Hippocampal formation (tissue), 2 donors: ENCODE data around the gene SEC11C.
"Not testable (repeated sequence)": the region's sequence is repeated elsewhere in the genome, so short reads cannot be mapped to it uniquely, and the experiment has no call there.

Experiments used
- DNase-seq, 2 donors: peaks; one replicate each; lab custom pipeline; 2025; lab: John Stamatoyannopoulos, UW

Gene SEC11C

DNA sequence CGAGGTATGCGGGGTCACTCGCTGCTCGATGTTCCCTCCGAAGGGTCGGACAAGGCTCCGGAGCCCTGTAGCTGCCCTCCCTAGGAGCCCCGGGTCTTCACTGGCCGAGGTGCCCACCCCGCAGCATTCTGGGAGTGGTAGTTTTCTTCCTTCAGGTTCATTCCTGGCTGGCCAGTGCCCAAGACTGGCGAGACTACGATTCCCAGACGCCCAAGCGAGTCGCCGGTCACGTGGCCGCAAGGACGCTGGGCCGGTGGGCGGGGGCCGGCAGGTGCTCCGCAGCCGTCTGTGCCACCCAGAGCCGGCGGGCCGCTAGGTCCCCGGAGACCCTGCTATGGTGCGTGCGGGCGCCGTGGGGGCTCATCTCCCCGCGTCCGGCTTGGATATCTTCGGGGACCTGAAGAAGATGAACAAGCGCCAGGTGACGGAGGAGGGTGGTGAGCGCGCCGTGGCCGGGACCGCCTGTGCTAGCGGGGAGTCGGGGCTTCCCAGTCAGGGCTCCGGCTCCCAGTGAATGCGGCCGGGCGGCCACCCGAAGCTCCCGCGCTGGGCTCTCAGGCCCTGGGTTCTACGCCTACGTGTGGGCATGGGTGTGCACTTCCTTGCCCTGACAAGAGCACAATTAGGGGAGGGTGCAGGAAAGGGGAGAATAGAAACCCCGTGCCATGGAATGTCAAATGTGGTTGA, at the start of gene SEC11C:
SEC11C (plus strand) TSS at position 270 of the 687 bp plus-strand sequence; CDS start at position 335, 65 bp downstream.
- peak; percentile 96 for DNase-seq

DNA sequence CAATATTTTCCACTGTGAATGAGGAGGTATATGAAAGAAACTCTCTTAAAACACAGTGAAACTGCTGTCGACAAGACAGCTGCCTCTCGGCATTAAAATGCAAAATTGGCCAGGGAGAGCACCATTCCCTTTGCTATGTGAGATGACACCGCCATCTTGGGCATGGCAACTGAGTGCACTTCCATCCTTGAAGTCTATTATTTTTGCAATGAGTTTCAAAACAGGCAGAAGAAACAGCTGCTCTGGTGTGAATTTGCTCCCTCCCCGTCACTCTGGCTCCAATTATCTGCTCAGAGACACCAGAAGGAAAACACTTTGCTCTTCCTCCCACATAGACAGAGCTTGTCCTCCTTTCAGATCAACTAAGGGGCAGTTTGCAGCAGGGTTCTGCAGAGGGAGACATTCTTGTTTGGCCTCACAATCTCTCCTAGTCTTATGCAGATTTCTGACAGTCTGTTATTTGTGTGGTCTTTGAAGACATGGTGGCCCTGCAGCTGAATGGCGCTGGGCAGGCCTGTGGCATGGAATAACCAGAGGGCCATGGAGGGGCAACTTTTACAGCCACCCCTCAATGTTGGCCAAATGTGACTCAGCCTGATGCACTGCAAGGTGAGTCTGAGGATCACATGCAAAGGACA, 48.6 kb upstream of the SEC11C start:
- DNase-seq = peak in 1 of 2 donors; percentile 7

DNA sequence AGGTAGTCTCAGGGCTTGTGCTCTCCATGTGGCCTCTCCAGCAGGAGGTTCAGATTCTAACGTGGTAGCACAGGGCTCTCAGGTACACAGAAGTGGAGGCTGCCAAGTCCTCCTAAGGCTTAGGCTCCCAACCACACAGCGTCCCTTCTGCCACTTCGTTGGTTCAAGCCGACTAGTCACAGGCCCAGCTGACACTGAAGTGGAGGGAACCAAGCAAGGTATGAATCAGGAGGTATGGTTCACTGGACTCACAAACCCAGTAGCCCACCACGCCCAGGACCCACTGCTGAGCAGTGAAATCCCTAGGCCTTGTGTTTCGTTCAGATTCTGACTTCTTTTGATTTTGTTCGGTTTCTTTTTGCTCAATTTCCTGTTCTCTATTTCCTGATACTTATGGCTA, 46.0 kb upstream of the SEC11C start:
- DNase-seq = no peak

DNA sequence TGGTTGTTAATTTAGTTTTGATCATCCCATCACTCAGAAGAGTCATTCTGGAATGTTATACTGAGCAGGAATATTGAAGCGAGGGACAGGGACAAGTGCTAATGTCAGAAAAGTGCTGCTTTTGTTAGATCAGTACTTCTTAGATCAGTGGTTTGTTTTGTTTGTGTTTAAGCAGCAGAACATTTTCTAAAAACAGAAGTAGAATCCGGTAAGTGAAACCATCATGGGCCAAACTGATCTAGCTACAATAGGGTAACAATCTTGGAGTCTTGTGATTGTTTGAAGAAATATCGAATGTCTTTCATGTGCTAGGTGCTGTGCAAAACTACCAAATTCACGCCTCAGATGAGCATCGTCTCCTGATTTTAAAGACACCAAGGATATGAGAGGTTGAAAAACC, 45.1 kb upstream of the SEC11C start:
- no peak for DNase-seq

DNA sequence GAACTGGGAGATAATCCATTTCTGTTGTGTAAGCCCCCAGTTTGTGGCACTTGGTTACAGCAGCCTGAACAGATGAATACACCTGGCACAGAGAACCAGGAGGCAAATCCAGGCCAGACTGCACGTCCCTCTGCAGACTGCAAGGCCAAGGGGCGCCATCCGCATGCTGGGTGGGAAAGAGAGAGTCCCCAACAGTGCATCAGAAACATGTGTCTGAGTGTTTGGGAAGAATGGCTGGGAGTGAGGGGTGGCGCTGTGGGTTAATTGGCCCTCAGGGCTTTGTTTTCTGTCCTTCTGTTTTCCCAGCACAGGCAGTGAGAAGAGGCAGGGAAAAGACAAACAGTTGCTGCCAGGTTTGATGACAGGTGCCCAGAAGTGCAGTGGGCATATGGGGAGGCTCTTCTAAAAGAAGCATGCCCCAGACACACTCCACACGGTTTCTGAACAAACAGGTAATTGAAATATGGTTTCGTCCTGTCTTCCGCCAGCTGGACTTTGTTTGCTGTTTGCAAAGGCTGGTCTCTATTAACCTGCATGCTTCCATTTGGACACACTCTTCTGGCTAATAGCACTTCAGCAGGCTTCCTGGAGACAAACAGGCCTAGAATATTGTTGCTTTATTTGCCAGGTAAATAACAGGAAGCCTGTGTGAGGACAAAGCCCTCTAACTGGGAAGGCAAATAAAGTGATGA, 43.4 kb upstream of the SEC11C start:
- DNase-seq = no peak

DNA sequence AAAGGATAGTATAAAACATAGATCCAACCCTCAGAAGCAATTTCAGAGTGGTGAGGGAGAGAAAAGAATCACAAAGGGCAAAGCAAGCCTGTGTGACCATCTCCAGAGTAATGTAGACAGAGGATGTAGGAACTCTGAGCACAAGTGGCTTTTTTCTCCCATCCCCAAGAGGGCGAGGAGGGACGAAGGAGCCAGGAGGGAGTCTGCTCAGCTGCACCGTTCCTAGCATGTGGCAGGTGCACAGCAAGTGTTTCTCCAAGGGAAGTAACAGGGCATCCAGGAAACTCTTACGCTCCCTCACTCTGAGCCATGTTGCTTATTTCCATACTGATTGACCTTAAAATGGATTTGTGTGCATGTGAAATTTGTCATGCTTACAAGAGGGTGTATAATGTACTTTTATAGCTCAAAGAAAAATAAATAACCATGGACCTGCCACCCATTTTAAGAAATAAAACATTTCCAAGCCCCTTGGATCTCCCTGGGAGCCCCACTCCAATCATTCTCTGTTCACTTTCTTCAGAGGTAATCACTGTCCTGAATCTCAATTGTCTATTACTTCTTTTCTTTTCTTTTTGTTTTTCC, 37.8 kb upstream of the SEC11C start:
- no peak for DNase-seq

DNA sequence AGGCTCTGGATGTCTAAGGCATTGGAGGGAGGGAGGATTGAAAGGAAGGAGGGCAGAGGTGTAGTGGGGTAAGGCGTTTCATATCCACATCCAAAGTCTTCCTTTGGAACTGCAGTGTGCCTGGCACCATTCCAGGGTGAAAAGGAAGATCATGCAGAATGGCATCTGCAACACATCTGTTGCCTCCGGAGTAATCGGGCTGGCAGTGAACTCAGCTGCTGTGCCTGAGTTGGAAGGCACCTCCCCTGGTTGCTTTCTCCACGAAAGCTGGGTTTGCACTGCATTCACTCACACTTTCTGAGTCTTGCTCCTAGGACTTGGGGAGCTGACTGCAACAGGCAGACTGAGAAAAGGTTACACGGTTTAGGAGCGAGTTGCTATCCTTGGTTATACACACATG, 30.3 kb upstream of the SEC11C start:
- DNase-seq = no peak

DNA sequence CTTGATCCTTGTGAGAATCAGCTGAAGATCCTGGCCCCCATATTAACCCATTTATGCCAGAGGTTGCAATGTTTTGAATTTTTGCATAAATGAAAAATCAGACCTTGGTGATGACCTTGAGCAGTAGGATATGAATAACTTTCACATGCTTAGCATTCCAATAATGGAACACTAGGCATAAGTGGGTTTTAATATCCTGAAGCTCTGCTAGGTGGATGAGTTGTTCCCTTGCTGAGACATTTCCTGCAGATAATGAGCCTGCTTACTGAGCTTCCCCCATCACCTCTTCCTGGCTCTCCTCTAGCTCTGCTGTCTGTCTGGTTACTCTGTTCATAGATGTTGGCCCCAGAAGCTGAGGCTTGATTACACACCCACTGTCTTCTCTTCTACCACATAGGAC, 25.5 kb upstream of the SEC11C start:
- DNase-seq = no peak

DNA sequence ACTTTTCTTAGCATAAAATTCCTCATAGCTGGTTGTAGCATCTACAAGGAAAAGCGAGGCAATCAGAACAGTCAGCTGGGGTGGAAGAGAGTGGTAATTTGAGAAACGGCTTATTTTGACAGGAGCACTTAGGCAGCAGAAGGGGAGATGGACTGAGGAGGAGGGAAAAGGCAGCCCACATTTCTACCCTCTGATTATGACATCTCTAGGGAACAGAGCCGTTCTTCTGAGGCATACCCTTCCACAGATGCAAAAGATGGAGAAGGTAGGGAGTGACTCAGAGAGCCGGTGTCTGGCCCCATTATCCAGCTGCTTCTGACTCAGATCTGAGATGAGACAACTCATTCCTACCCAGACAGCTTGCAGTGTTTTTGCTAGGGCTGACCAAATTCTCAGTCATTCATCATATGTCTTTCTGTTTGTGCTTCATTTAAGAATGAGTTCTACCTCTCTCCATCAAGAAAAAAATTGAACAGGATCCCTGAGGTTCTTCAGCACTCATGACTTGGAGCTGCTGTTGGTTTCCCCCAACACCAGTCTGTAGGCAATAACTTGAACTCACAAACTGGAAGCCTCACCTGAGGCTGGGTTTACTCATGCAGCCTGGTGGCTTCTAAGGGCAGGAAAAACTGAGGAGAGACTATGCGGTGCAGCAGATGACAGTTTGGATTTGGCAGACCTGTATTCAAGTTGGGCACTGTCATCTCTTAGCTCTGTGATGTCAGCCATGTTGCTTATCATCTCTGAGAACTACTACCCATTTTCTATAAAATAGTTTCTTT, 15.9 kb upstream of the SEC11C start:
- no peak for DNase-seq

DNA sequence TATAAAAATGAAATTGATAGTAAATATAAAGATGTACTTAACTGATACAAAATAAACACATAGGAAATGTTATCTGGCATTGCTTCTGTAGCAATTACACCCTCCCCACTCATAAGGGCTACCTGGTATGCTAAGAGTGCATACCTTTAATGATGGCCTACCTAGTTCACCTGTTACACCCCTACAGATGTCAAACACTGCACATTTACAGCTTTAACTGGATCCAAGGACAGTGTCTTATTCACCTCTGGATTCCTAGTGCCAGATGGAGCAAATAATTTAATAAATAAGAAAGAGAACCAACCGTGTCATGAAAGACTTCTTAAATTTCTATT, 15.3 kb upstream of the SEC11C start:
- no peak for DNase-seq

DNA sequence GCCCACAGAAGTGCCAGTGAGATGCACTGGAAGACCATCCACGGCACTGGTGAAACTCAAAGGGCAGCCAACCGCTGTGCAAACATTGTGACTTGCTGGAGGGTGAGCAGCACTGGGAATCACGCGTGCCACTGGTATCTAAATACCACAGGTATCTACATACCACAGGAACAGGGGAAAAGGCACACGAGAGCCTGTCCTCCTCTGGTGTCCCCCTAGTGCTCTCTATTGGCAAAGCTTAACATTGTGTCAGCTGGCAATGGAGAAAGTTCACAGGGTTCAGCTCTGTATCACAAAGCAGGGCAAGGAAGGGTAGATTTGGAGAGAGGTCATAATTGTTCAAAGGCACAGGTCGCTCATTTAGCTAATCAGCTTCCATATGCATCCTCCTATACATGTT, 12.6 kb upstream of the SEC11C start:
- DNase-seq = no peak

DNA sequence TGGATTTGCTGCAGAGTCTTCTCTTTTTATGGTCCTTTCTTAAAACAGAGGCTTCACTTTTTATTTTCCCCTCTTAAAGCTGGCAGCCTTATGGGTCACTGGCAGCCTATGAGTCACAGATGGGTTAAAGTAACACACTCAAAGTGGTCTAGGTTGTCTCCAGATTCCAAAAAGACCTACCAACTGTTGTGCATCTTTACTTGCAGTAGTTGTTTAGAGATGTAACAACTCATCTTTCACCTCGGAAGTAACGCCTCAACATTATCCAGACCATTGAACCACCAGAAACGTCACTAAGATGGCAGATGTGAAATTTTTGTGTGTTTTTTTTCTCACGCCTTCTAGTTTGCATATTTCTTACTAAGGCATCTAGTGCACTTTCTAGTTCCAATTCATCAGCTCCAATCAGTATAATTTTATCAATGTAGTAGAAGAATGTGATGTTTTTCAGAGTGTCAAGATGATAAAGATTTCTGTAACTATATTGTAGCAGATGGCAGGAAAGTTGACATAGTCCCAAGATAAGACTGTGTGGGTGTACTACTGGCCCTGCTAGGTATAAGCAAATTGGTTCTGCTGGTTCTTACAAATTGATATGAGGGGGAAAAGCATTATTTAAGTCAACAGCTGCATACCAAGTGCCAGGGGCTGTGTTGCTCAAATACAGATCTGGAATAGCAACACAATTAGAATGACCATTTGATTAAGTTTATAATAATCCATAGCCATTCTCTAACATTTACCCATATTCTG, 9.6 kb upstream of the SEC11C start:
- DNase-seq = no peak

DNA sequence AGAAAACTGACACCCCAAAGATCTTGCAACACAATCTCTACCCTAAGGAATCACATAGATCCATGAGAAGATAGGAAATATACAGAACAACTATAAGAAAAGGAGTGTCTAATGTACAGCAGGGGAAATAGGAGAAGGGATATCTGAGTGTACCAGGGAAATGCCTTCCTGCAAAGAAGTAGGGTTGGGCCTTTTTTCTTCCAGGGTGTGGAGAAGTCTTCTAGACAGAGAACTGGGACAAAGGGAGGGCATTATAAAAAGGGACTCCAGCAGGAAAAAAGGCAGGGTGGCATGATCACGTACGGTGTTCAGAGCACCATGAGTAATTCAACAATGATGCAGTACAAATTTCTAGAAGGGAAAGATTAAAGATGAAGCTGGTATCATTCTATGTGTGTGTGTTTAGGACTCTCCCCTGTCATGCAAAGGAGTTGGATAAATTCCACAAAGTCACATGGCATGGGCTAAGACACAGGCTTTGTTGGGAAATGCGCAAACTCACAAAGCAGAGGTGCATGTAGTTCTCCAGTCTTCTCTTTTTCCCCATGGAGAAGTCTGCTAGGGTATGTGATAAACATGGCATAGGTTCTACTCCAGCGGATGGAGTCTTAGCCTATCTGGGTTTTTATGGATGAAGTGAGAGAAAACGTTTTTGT, 6.7 kb upstream of the SEC11C start:
- DNase-seq = no peak

DNA sequence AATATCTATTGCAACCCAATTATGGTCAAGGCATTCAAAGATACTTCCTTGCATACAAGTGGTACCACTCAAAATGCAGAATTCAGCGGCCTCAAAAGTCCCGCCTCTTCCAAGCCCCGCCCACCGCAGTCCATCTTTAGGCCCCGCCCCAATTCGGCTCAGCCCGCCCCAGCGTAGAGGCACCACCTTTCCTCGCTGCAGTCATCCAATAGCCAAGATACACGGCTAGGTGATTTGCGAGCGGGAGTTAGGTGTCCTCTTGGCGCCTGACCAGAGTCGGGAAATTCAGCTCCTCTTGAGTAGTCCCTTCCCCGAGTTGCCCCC, 431 bp upstream of the SEC11C start:
- DNase-seq = peak; percentile 81 to 91

DNA sequence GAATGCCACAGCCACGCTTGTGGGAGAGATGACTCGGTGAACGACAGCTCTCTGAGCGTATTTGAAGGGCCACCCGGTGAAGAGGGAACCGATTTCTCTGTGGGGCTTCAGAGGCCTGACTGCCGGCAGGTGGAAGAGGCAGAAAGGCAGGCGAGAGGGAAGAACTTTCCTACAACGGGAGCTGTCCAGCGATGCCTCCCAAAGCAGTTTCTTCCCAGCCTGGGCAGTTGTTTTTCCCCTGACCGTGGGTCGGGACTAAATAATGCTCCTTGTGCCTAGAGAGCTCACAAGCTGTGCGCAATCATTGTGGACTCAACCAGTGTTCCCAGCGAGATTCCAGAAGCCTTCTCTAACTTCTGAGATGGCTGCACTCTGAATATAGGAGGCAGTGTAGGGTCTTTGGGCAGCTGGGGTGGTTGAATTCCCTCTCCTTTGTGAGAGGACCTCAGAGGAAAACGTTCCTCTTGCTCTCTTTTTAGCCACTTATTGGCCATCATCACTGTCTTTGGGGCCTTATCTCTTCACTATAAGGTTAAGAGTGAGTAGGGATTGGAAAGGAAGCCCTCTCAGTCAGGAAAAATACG, 710 bp downstream of the SEC11C start:
- DNase-seq = peak; percentile 45 to 46

DNA sequence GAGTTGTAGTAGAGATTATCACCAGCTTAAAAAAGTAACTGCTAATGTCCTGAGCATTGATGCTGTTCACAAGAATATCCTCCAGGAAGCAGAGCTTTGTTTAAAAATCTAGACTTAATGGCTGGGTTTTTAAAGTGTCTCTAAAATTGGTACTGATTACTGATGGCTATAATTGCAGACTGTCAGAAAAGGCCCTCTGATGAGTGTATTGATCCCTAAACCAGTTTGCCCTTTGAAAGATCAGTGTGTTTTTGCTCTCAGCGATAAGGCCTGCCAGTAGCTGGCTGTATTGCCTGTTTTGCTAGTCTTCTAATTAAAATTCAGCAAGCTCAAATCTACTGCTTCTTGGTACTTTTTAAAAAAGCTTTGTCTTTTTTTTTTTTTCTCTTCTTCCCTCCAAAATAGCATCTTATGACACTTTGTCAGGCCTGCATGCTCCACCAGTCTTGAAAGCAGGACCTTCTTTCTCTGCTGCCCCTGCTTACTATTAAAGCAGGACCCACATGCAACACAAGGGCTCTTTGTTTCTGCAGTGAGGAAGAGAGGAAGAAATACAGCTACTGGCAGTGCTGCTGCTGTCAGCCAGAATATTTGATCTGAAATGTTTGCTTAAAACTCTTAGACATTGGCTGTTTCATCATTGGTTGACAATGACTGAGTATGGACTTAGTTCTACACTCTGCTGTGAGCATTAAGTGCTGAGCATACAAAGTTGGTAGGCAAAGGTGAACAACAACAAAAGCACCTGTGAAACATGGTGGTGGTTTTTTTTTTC, 1.8 kb downstream of the SEC11C start:
- DNase-seq = peak; percentile 32 to 83

DNA sequence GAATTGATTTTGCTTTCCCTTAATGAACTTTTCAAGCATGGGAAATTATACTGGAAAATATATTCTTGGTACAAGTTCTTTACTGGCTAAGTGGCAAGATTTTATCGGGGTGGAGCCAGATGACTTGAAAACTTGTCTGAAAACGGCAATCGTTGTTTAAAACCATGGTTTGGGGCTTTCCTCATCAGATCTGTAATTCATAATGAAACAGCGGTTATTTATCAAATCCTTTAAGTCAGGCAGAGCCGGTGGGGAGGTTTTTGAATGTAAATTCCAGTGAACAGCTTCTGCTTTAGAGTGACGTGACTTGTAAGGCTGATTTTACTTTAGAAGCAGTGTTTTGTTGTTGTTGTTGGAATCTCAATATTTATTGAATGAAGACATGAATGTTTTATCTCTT, 2.6 kb downstream of the SEC11C start:
- no peak for DNase-seq

DNA sequence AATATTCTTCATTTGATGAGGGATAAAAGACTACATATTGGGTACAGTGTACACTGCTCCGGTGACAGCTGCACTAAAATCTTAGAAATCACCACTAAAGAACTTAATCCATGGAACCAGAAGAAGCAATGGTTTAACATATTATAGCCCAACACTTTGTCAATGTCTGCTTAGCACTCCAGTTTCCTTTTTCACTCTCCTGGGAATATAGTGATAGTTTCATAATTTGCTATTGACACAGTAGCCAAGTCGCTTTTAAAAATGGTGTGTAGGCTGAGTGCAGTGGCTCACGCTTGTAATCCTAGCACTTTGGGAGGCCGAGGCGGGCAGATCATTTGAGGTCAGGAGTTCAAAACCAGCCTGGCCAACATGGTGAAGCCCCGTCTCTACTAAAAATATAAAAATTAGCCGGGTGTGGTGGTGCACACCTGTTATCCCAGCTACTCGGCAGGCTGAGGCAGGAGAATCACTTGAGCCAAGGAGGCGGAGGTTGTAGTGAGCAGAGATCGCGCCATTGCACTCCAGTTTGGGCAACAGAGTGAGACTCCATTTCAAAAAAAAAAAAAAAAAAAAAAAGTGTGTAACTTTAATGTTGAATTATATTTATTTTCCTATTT, 3.2 kb downstream of the SEC11C start:
- DNase-seq = not testable (repeated sequence)

DNA sequence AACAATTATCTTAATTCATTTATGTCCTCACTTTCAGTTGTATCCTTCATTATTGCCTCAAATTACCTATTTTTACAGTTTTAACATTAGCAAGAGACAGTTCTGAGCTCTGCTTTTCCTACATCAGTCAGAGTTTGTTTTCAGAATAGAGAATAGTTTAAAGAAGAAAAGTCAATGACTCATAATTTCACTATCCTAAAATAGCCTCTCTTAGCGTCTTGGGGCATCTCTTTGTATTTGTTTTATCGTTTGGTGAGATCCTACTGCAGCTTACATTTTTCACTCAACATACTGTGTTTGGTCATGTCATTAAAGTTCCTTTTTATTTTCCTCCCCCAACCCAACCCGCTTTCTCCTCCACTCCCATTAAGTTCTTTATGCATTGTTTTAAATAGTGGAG, 3.8 kb downstream of the SEC11C start:
- no peak for DNase-seq
